ENCODE data around the gene LYRM4.

LYRM4 gene

GRCh38 chr6:5203546-5203945 lies 57.2 kb downstream of the LYRM4 start:
- DNase-seq: no peak

- DNase-seq: no peak
Observed at GRCh38 chr6:5202941-5203340, 57.8 kb downstream of the LYRM4 start.

DNA sequence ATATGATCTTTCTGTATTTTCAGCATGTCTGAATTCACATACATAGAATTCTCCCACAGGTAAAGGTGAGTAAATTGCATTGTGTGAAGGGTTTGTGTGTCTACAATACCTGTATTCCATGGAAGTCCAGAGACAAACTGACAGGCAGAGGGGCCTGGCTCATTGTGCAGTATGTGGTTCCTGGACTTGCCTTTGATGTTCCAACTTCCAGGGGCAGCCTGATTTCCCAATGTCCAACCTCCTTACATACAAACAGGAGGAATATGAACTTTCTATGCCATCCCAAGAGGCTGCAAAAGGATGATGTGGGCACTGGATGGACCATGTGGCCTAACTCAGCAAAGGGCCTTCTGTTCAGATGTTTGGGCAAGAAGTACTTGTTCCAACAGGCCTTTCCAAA lies 58.5 kb downstream of the LYRM4 start:
- no peak for DNase-seq

- DNase-seq: no peak
Observed at GRCh38 chr6:5201271-5201670, 59.5 kb downstream of the LYRM4 start.

GRCh38 chr6:5199702-5200101 lies 61.0 kb downstream of the LYRM4 start:
- no peak for DNase-seq

DNA sequence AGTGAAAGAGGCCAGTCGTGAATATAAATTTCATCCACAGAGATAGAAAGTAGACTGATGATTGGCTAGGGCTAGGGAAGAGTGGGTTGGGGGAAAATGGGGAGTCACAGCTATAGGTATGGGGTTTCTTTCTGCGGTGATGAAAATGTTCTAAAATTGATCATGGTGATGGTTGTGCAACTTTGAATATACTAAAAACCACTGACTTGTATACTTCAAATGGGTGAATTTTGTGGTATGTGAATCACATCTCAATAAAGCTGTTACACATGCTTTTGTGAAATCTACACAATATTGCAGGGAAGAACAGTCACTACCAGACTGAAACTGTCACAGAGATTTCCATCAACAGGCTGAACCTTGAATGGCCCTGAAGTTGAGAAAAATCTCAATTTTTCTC lies 61.5 kb downstream of the LYRM4 start:
- DNase-seq: no peak

- no peak for DNase-seq
Observed at GRCh38 chr6:5197084-5197483, 63.7 kb downstream of the LYRM4 start.

- no peak for DNase-seq
Observed at GRCh38 chr6:5192135-5192794, 68.5 kb downstream of the LYRM4 start.

GRCh38 chr6:5191722-5192121 lies 69.0 kb downstream of the LYRM4 start:
- DNase-seq: no peak

DNA sequence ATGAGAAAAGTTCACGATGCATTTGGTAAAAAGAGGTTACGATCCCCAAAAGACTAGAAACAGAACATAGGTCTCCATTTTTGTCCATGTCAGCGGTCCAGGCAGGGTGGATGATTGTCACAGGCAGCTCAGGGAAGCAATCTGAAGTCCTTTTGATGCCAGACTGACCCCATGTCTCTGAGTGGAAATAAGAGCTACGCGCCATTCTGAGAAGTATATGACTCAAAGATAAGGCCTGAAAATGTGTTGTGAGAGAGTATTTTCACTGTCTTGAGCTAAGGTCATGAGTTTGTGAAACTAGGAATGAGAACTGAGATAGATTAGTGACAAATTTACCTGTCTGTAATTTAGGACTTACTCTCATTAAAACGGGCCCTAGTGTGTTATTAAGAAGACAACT lies 69.5 kb downstream of the LYRM4 start:
- no peak for DNase-seq

DNA sequence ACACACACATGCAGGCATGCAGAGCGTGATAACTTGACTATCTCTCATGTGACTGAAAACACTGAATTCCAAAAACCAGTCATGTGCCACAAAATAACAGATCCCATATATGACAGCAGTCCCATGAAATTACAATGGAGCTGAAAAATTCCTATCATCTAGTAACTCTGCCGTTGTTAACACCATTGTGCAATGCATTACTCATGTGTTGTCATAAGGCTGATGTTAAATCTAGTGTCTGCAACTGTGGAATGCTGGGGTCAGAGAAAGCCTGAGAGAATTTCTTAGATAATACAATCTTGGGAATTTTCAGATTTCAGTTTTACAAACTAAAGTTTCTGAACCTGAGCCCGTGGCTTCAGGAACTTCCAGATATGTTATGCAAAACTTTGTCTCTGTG lies 70.2 kb downstream of the LYRM4 start:
- no peak for DNase-seq

GRCh38 chr6:5188646-5189045 lies 72.1 kb downstream of the LYRM4 start:
- no peak for DNase-seq

DNA sequence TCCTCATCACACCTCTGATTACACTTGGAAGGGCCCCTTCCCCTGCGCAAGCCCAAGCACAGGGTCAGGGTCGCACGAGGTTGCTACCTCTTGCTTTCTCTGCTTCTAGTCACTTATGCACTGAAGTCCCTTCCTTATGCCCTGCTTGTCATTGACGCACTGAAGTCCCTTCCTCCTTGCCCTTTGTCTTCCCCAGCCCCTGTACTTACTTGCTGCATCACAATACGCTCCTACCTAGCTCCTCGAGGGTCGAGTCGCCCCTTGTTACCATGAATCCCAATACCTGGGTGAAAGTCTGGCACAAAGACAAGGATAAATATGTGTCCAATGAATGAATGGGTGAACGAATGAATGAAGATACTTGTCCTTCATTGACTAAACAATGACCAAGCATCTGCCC lies 75.9 kb downstream of the LYRM4 start:
- no peak for DNase-seq

- no peak for DNase-seq
Observed at GRCh38 chr6:5184218-5184617, 76.5 kb downstream of the LYRM4 start.

DNA sequence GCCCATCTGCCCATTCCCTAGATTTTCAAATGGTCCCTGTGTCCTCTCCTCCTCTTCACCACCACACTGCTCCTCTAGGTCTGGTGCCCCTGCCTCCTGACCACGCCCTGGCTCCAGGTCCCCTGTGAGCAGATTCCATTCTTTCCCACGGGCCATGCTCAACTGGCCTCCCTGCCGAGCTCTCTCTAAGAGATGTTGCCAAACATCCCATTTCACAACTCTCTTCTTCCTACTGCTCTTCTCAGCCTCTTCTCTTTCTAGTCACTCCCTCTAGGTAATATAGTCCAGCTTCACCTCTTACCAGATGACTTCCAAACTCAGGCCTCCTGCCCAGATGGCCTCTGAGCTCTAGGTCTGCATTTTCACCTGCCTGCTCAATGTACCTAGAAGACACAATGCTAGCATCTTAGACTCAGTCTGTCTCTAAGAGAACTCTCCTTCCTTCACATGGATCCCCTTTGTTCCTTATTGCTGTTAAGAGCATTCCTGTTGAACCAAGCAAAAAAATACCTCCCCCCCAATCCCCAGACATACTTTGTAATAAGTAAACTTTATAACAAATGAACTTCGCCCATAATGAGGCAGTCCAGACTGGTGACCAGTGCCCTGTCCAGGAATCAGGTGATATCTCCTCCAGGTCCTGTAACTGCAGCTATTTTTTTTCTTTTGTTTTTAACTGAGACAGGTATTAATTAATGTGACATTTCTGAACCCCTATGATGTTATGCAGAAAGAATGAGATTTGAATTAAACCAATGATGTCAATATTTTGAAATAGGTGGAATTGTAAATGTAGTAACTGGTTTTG lies 79.0 kb downstream of the LYRM4 start:
- DNase-seq: no peak

DNA sequence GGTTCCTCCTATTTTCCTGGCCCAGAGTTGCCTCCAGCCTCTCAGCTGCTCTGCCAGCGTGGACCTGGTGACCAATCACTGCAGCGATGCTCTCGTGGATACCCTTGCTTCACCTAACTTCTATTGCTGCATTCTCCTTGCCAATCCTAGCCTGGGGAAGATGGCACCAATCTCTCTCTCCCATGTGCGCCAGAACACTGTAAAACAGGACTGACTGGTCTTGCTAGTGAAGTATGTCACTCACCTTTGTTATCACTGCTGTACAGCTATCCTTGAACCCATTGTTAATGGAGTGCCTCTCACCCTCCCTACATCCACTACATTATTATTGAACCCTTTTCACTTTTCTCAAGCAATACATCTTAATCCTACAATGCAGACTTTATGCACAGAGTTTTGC lies 80.1 kb downstream of the LYRM4 start:
- no peak for DNase-seq

GRCh38 chr6:5179917-5180316 lies 80.8 kb downstream of the LYRM4 start:
- DNase-seq: no peak

DNA sequence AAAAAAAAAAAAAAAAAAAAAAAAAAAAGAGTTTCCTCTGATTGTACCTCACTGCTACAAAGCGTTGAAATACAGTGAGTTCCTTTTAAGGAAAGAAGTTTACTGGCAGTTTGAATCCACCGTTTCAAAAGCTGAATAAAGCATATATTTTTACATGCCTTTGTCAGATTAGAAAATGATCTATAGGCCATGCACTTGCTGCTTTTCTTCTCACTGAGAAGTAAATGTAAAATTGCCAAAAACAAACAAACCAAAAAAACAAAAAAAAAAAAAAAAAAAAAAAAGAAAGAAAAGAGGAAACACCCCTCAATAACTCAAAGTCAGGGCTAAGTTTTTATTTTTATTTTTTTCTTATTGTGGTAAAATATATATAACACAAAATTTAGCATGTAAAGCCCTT lies 81.9 kb downstream of the LYRM4 start:
- no peak for DNase-seq

DNA sequence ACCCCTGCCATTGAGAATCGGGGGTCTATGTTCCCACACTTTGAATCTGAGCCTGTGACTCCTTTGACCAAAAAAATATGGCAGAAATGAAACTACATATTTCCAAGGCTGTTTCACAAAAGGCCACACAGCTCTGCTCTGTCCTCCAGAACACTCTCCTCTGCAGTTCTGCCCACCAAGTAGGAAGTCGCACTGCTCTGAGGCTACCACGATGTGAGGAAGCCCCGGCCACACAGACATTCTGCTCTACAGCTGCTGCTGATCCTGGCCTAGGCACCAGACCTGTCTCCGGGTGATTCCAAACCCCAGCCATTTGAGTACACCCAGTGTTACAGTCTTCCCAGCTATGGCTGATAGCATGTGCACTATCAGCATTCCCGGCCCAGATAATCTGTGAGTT lies 85.1 kb downstream of the LYRM4 start:
- no peak for DNase-seq

- no peak for DNase-seq
Observed at GRCh38 chr6:5174756-5175549, 85.8 kb downstream of the LYRM4 start.

DNA sequence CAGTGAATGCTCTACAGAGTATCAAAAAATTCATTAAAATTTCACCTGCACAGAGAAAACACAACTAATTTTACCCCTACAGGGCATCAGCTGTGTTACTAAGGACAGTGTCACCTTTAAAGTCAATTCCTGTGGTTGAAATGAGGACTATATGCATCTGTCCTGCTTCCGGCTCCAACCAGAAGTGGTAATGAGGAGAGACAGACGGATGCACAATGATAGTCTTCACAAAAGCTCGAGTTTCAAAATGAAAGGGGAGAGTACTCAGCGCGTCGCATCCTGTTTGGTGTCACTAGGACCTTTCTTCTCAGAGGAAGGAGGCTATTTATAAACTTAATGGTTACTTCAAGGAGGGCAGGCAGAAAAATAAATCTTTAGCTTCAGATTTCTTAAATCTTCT lies 86.5 kb downstream of the LYRM4 start:
- DNase-seq: no peak

GRCh38 chr6:5173810-5174209 lies 86.9 kb downstream of the LYRM4 start:
- DNase-seq: no peak

DNA sequence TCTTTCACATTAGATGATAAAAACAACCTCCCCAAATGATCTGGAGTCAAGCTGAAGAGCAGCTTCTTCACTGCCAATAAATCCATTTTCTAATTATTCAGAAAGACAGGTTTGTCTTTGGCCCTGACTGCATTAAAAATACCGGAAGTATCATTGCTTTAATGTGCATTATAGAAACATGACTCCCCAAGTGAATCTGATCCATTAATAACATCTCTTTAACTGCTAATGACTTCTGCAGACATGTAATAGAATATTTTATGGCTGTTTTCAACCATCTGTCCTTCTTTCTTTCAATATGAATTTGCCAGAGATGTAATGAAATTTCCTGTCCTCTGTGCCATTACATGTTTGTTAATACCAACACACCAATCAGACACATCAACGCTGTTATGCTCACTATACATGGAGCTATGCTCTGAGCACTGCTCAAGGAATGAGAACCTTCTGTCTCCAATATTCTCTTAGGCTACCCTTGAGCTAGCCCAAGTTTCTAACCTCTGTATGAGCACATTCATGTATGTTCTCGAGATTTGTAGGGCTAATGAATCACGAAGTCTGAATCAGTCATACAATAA lies 87.8 kb downstream of the LYRM4 start:
- DNase-seq: no peak
